HG03025 (cell line): Measurements from ENCODE around the gene CACNA1G.

Source experiments
- ATAC-seq: cut with Tn5 transposase; IDR thresholded peaks from one replicate; pipeline ENCODE4 v1.9.1; 2021; ENCODE audit warnings: mild to moderate bottlenecking, moderate library complexity; ENCODE audit not compliant: unreplicated experiment, low FRiP score

The CACNA1G gene

DNA sequence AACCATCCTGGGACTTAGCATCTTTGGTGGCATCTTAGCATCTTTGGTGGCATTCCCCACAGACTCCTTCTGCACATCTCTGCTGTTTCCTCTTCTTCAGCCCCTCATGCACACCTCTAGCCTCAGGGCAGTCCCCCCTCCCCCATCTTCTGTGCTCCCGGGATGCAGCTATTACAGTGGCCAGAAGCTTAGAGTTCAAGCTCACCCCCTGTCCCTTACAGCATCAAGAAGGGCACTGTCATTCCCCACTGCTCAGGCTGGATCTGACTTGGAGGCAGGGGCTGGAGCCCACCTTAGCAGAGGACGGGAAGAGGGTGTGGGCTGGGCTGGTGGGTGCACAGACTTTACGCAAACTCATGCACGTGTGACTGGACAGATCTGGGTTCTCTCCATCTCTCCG is 27.3 kb upstream of the CACNA1G start:
- no peak for ATAC-seq

DNA sequence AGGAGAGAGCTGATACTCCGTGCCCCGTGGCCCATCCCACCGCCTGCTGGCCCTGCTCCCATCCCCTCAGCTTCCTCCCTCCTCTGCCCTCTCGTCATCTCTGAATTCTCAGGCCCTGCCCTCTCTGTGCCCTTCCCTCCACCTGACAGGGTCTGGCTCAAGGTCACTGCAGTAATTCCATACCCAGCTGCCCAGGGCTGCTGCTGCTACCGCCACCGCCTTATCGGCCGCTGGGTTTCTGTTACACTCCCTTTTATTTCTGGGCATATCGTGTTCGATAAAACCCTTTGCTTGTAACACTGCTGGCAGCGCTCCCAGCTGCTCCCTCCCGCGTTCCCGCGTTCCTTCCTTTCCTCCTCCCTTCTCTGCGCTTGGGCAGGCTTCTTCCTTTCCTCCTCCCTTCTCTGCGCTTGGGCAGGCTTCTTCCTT is 26.8 kb upstream of the CACNA1G start:
- ATAC-seq, result no peak

DNA sequence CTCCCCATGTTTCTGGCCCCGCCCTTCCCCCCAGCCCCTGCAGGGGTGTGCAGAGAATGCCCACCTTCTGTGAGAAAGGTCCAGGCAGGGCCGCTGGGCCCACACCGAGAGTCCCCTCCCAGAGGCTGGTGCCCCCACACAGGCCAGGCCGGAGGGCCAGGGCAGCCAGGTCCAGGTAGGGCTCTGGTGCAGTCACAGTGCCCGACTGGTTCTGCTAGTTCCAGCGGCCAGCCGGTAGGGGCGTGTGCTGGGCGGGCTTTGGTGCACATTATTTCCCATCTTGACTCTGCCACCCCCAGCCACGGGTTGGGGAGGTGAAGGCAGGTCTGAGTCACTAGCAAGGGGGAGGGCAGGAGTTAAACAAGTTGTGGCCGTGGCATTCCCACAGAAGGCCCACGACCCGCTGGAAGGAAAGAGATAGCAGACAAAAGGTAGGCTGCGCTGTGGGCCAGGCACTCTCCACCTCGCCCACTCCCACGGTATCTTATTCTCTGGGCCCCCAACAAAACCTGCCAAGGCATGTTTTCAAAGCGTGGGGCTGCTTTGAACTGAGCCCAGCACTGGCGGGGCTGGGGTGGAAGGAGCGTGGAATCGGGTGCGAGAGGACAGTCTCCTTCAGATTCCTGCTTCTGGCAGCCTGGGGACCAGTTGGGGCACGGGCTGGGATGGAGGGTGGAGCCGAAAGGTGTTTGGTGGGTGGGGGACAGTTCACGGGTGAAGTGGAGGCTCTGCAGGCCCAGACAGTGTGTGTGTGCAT is 26.1 kb upstream of the CACNA1G start:
- no peak for ATAC-seq

DNA sequence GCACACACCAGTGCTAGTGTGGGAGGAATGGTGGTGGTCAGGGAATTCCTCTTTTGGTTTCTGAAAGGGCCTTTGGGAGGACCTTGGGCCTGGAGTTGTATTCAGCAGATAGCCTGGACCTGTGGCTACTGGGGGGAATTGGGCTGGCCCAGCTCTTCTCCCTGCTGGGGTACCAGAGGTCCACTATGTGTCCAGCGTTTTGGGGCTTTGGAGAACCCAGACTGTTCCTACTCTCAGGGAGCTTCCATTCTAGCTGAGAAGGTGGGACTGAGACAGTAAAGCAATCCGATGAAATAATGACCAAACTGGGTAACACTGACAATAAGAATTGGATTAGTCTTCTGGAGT is 25.6 kb upstream of the CACNA1G start:
- ATAC-seq, result no peak

DNA sequence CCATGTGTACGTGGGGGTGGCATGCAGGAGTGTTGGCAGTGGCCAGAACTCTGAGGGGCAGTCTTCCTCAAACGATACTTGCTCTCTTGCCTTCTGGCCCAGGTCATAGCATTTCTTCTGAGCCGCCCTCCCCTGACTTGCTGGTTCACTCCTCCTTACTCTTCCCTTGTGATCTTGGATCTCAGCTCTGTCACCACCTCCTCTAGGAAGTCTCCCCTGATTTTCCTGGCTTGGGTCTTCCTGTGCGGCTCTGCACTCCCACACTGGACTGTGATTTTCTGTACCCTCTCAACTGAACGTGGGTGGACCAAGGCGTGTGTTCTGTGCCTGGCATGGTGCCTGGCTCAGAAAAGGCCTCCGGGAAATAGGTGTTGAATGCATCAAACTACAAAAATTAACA is 25.1 kb upstream of the CACNA1G start:
- ATAC-seq, result no peak

DNA sequence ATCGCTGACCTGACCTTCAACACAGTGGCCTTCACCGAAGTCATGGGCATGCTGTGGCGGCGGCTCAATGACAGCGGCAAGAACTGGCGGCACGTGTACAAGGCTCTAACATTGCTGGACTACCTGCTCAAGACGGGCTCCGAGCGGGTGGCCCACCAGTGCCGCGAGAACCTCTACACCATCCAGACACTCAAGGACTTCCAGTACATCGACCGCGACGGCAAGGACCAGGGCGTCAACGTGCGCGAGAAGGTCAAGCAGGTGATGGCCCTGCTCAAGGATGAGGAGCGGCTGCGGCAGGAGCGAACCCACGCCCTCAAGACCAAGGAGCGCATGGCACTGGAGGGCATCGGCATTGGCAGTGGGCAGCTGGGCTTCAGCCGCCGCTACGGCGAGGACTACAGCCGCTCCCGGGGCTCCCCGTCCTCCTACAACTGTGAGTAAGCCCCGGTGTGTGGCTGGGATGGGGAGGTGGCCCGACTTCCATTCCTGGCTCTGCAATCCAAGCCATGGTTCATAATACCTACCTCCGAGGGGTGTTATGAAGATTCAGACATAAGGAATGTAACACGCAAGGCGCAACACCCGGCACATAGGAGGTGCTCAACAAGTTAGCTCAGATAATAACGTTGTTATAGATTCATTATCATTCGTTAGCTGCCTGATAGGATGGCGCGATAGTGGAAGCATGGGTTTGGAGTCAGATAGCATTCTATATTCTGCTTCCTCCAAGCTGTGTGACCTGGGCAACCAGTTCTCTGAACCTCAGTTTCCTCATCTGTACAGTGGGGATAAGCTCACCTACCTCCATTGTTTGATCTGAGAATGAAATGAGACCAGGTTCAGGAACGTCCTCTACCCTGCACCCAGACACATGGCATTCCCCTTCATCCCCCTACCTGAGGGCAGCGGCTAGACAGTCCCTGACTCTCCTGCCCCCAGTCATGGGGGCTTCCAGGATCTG is 23.6 kb upstream of the CACNA1G start:
- ATAC-seq, result no peak

DNA sequence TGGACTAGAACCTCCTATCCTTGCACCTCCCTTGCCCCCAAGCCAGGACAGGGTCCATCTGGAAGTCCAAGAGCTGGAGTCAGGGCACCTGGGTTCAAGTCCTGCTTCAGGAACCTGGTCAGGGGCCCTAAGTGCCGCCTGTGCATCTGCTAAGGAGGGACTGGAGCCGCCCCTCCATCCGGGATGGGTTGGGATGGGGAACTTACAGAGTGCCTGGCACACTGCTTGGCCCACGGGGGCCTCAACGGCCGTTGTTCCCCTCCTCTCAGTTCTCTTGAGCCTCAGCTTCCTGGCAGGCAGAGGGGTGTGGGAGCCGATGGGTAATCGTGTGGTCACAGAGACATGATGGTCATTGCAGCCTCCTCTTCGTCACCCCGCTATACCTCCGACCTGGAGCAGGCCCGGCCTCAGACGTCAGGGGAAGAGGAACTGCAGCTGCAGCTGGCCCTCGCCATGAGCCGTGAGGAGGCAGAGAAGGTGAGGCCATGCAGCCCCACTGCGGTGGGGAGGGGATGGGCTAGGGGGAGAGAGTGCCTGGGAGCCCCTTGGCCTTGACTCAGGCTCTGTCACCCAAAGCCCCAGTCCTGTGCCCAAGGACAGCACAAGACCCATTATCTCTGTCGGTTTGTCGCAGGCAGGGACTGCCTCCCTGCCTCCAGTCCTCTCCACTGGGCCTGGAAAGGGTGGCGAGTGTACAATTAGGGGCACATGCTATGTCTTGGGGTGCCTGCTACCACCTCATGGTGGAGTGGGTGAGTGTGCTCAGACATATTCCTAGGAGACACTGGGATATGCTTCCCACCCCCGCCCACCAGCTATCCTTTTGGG is 22.6 kb upstream of the CACNA1G start:
- ATAC-seq, result no peak

DNA sequence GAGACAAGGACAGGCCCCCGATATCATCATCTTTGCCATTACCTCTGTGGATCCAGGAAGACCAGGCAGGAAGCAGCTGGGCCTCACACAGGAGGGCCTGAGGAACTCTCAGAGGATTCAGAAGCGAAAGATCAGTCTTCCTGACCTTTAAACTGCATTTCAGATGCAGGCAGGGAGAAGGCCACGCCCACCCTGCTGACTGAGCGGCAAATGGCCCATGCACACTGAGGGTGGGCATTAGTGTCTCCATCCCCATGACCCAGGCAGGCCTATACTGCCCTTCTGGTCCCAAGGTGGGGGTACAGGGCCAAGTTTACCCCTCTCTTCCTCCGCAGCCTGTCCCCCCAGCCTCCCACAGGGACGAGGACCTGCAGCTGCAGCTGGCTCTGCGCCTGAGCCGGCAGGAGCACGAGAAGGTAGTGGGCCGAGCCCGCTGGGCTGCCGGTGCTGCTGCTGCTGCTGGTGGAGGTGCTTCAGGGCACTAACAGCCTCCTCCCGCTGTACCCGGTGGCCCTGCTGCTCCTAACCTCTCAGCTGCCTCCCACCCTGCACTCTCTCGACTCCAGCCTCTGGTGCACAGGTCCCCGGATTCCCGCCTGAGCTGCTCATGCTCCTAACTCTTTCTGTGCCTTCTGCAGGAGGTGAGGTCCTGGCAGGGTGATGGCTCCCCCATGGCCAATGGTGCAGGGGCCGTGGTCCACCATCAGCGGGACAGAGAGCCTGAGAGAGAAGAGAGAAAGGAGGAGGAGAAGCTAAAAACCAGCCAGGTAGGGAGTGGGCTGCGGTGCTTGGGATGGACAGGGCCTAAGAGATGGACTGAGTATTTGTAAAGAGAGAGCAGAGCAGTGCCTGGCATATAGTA is 21.7 kb upstream of the CACNA1G start:
- no peak for ATAC-seq

DNA sequence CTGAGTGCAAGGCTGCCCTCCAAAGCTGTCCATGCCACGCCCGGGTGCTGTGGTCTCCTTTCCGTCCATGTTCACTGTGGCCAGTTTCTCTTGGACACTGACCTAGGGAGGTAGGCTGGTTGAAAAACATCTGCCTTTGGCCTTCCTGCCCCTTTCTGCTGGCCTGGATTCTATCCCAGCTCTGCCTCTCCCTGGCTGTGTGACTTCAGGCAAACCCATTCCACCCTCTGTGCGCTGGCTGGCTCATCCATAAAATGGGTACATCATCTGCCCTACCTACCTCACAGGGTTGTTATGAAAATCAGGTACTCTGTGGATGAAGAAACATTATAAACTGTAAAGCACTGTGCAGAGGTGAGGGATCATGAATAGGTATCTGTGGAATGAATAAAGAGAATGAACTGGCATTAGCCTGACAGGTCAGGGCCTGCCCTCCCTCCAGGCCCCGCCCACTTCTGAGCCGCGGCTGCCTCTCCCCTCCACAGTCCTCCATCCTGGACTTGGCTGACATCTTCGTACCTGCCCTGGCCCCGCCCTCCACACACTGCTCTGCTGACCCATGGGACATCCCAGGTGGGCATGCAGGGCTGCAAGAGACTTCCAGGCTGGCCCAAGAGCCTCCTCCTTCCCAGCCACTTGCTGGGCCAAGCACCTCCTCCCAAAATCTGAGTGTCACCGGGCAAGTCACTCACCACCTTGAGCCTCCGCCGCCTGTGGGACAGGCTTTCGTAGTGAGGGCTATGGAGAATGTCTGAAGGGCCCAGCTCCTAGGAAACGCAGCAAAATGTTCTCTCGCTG is 20.6 kb upstream of the CACNA1G start:
- no peak for ATAC-seq

DNA sequence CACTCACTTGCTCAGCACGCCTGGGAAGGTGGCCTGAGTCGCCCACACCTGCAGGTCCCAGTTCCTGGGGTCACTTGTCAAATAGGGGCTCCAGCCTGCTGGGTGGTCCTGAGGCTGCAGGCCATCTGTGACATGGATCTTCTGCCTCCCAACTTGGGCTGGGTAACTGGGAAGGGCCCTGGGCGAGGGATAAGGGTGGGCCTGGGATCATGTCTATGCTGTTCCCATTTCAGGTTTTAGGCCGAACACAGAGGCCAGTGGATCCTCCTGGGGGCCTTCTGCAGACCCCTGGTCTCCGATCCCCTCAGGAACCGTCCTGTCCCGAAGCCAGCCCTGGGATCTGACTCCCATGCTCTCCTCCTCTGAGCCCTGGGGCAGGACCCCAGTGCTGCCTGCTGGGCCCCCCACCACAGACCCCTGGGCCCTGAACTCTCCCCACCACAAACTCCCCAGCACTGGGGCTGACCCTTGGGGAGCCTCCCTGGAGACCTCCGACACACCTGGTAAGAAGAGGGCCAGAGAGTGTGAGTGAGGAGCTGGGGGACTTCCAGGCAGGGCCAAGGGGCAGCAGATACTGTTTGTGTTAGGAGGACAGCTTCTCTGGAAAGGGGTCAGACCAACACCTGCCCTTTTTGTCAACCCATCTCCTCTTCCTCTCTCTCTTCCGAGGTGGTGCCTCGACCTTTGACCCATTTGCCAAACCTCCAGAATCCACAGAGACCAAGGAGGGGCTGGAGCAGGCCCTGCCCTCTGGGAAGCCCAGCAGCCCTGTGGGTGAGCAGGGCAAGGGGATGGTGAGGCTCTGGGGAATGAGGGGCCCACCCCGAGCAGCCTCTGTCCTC is 19.7 kb upstream of the CACNA1G start:
- ATAC-seq, result no peak

DNA sequence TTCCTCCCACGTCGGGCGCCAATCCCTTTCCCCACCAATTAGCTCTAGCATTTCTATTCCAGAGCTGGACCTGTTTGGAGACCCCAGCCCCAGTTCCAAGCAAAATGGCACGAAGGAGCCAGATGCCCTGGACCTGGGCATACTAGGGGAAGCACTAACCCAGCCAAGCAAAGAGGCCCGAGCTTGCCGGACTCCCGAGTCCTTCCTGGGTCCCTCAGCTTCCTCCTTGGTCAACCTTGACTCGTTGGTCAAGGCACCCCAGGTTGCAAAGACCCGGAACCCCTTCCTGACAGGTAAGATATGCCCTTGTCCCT is 19.2 kb upstream of the CACNA1G start:
- no peak for ATAC-seq

DNA sequence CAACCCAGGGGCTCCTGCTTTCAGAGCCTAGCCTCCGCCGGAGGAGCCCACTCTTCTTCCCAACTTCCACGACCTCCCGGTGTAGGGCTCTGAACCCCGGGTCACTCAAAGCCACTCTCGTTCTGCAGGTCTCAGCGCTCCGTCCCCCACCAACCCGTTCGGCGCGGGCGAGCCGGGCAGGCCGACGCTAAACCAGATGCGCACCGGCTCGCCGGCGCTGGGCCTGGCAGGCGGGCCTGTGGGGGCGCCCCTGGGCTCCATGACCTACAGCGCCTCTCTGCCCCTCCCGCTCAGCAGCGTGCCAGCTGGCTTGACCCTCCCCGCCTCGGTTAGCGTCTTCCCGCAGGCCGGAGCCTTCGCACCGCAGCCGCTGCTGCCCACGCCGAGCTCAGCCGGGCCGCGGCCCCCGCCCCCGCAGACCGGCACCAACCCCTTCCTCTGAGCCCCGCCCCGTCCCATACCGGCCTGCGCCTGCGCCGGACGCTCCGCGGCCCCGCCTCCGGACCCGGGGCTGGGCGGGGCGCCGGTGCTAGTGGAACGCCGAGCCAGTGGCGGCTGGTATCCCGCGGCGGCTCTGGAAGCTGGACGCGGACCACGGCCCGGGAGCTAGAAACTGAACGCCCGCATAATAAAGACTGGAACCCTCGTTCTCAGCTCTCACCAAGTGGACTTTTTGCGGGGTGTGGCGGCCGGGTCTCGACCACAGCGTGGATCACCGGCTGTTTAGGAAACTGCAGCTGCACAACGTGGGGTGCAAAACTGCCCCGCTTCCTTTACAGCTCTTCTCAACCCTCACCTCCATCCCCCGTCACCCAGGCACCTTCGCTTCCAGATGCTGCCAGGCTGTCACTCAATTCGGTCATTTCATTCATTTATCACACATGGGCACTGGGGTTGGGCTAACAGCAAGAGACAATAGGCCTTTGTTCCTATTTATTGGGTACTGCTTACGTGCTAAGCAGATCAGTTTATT is 18.5 kb upstream of the CACNA1G start:
- ATAC-seq, result peak; percentile 69

DNA sequence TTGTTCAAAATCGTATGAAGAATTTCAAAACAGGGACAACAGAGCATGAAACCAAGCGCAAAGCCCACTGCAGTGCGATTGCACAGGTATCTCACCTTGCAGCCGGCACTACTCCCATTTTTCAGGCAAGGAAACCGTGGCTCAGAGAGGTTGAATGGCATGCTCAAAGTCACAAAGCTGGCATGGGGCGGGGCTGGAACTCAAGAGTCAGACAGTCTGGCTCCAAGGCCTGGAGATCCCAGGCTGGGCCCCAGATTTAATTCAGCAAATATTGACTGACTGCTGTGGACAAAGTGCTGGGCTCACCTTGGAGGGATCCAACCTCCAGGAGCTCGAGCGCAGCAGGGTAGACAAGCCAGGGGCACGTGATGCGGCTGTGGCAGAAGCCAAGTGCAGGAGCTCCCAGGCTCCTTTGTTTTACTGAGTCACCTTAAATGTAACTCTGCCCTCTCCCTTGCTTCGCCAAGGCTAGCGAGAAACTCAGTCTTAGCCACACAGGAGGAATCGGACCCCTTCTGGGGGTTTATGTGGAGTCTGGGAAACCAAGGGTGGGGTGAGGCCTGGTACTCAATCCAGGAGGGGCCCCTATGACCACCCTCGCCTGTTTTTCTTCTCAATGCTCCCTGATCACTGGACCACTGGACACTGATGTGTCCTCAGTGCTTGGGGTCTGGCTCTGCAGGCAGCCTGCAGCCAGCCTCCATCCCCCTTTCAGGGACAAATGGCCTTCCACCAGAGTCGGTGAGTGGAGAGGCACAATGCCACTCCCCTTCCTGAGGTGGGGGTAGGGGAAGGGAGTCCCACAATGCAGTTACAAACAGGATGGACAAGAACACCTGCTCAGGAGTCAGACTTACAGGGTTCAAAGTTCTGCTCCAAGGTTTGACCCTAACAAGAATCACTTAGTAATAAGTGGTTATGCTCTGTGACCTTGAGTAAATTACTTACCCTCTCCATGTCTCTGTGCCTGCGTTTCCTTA is 17.4 kb upstream of the CACNA1G start:
- no peak for ATAC-seq

DNA sequence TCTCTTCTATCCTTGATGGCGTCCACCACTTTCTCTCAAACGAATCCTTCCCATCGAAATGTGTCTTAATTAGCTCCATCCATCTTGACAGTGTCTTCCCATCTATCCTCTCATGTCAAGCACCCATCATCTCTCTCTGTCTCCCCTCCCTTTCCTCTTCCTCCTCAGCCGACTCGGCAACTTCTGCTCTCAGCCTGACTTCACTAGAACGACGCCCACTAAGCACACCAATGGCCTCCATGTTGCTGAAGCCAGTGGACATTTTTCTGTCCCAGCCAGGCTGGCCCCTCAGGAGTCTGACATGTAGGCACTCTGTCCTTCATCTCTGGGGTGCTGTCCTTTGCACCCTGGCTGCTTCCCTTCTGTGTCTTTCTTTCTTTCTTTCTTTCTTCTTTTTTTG is 16.0 kb upstream of the CACNA1G start:
- no peak for ATAC-seq

DNA sequence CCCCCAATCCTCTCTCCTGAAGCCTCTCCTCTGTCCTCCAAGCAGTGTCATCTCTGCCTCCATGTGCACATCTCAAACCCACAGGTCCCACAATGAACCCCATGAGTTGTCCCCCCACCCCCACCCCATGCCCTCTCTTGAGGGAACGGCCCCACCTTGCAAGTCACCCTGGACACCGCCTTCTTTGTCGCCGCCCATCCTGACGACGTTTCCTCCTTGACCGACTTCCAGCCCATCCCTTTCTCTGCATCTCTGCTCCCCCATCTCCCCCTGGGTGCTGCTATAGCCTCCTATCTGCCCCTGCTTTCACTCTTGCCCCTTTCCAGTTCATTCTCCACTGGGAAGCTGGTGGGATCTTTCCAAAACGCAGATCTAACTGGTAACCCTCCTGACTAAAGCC is 15.2 kb upstream of the CACNA1G start:
- no peak for ATAC-seq

DNA sequence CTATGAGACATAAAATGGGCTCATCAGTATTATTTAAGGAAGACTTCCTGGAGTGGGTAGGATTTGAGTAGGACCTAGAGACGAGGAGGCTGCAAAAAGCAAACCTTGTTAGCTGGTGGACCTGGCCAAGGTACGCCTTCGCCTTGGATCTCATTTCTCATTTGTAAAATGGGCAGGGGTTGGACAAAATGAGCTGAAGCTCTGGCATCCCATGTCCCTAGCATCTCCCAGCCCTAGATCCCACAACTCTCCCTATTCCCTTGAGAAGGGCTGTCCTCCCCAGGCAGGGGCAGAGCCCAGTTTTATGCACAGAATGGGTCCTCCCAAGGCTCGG is 13.8 kb upstream of the CACNA1G start:
- ATAC-seq, result no peak
